K562 (cell line): ENCODE results near the gene NOP10. TPM values are rescaled to one million over a fixed set of nuclear protein-coding genes. Genes with fewer than 3 reads are reported as not detected.

Source experiments
- BDP1 ChIP-seq: IDR thresholded peaks from 3 replicates; pipeline ENCODE4 v1.6.1; 2011; ENCODE audit not compliant: insufficient read length, insufficient read depth
- LCOR ChIP-seq: sonication (generic); formaldehyde crosslinking; IDR thresholded peaks from 2 replicates; pipeline ENCODE4 v1.8.0; 2022; ENCODE audit warnings: mild to moderate bottlenecking, missing genetic modification reagents
- NBN ChIP-seq: fragments of 450-650 bp; IDR thresholded peaks from 2 replicates; pipeline ENCODE4 v1.6.1; 2016; ENCODE audit warnings: low read depth, mild to moderate bottlenecking
- NR2F6 ChIP-seq: fragments of 450-650 bp; formaldehyde crosslinking; IDR thresholded peaks from 2 replicates; pipeline ENCODE4 v1.4.0; 2020; ENCODE audit warnings: mild to moderate bottlenecking
- POLR2A ChIP-seq: fragments of 450-650 bp; conservative IDR thresholded peaks from 2 replicates; pipeline ENCODE4 v1.6.1; 2016
- ZNF239 ChIP-seq: fragments of 250-450 bp; sonication (Bioruptor Pico); IDR thresholded peaks from 2 replicates; pipeline ENCODE4 v1.4.0; 2020; ENCODE audit warnings: mild to moderate bottlenecking
- ZNF318 ChIP-seq, 2 experiments: fragments of 450-650 bp; IDR thresholded peaks; 2 replicates each; pipeline ENCODE4 v1.6.1; 2016; ENCODE audit warnings: mild to moderate bottlenecking in 2 of 2, borderline replicate concordance in 1 of 2, low read depth in 1 of 2, moderate library complexity in 1 of 2
- polyA plus RNA-seq, 8 experiments: library from polyadenylated mRNA; depleted of rRNA in 4 of 8; stranded (reverse) in 5 of 8; unstranded in 3 of 8; fragments of >200 nt; fragmentation: Nextera tagmentation in 2 of 8; fragmentation: Illumina TruSeq in 1 of 8; extraction: Ambion mirVana in 2 of 8; extraction: Trizol in 1 of 8; gene quantifications; 2 replicates each; pipeline versions ENCODE4 v1.2.1 to v1.2.3, GENCODE V29; 2011 to 2014; ENCODE audit warnings: inconsistent platforms in 1 of 8, missing spikeins in 1 of 8
- total RNA-seq, 7 experiments: library from RNA; depleted of rRNA in 6 of 7; stranded (reverse); fragments of >200 nt in 6 of 7; fragmentation: Illumina TruSeq in 2 of 7; extraction: Trizol in 2 of 7; gene quantifications; 2 replicates each; pipeline versions ENCODE4 v1.2.1 to v1.2.3, GENCODE V29; 2011 to 2021; ENCODE audit warnings: low replicate concordance in 1 of 7

The NOP10 gene
- total and polyA plus RNA-seq, 9 of the 15 experiments (the other 6 are each of a cell fraction or from before 2014, with no cell fraction given): 250 to 1,663 (median 449) TPM

- TF ChIP-seq LCOR (CRISPR knock-in tag) (peak; percentile 89; the same call in 1 of the 2 replicates), NBN (no peak; the same call in 1 of the 2 replicates), POLR2A (peak; percentile 86), ZNF239 (CRISPR knock-in tag) (no peak), ZNF318 (IDR thresholded peaks at IDR 0.05; ENCODE audit: borderline replicate concordance in 1 of 2, low read depth in 1 of 2) (no peak), BDP1 (no peak), NR2F6 (no peak)
Measured at GRCh38 chr15:34367101-34368081, 24.5 kb upstream of the NOP10 start, which contains the start of gene LPCAT4 (continued).
